B cell (primary cell): Measurements from ENCODE around the gene MYO18A. TPM values are rescaled to one million over a fixed set of nuclear protein-coding genes. Genes with fewer than 3 reads are reported as not detected.

Experiments used
- ATAC-seq: fragments of 200-7000 bp; cut with Tn5 transposase; one replicate; pipeline ENCODE4 v1.10.0; 2021; ENCODE audit warnings: low read depth, mild to moderate bottlenecking, moderate number of reproducible peaks, moderate library complexity
- CTCF ChIA-PET: fragments of 350-600 bp; sonication (Branson Sonifier 250); formaldehyde crosslinking; loops from one replicate; lab custom pipeline; 2021; ENCODE audit warnings: antibody characterized with exemption, inconsistent platforms; lab: Charles Lee
- POLR2A ChIA-PET: fragments of 350-600 bp; sonication (Branson Sonifier 250); formaldehyde crosslinking; loops from one replicate; lab custom pipeline; 2021; ENCODE audit warnings: antibody characterized with exemption; lab: Charles Lee
- DNase-seq: peaks from one replicate; pipeline ENCODE4 v3.0.0; 2013
- H2AFZ ChIP-seq: 2 replicates; pipeline ENCODE4 v1.6.1; 2012; ENCODE audit warnings: mild to moderate bottlenecking, low read depth, low read length; ENCODE audit not compliant: insufficient read depth, poor library complexity, severe bottlenecking
- H3K27ac ChIP-seq, 2 donors: 1 replicate in 1 of 2; 2 replicates in 1 of 2; pipeline ENCODE4 v1.5.1; 2012 to 2013; ENCODE audit warnings: low read length in 2 of 2, mild to moderate bottlenecking in 2 of 2, moderate library complexity in 1 of 2
- H3K27me3 ChIP-seq, 4 experiments: fragments of 200-600 bp in 1 of 4; sonication (generic) in 1 of 4; replicated peaks in 1 of 4; 1 replicate in 2 of 4; 2 replicates in 2 of 4; pipeline versions ENCODE4 v1.6.1 to v1.7.0; 2013 to 2016; ENCODE audit warnings: low read length in 3 of 4, mild to moderate bottlenecking in 2 of 4, mixed read lengths in 1 of 4, moderate library complexity in 1 of 4; ENCODE audit not compliant: insufficient read depth in 4 of 4, control insufficient read depth in 3 of 4; ENCODE audit errors: control extremely low read depth in 1 of 4
- H3K36me3 ChIP-seq, 2 experiments: replicated peaks in 1 of 2; 1 replicate in 1 of 2; 2 replicates in 1 of 2; pipeline versions ENCODE4 v1.6.1 to v1.7.1; 2013; ENCODE audit warnings: low read length in 1 of 2; ENCODE audit not compliant: insufficient read depth in 2 of 2, control insufficient read depth in 1 of 2; ENCODE audit errors: control extremely low read depth in 1 of 2, extremely low read depth in 1 of 2
- H3K4me1 ChIP-seq, 2 donors: fragments of 200-600 bp in 1 of 2; sonication (generic) in 1 of 2; 1 replicate in 1 of 2; 2 replicates in 1 of 2; pipeline versions ENCODE4 v1.5.1 to v1.6.1; 2013 to 2017; ENCODE audit warnings: low read length in 2 of 2; ENCODE audit not compliant: control insufficient read depth in 2 of 2, insufficient read depth in 2 of 2
- H3K4me2 ChIP-seq: replicated peaks from 2 replicates; pipeline ENCODE3; 2012; ENCODE audit warnings: mild to moderate bottlenecking, low read depth, low read length; ENCODE audit not compliant: poor library complexity, severe bottlenecking
- H3K4me3 ChIP-seq, 5 experiments: fragments of 200-600 bp in 1 of 5; sonication (generic) in 1 of 5; 1 replicate in 3 of 5; 2 replicates in 2 of 5; pipeline versions ENCODE4 v1.5.1 to v1.7.0; 2011 to 2016; ENCODE audit warnings: low read length in 4 of 5, mild to moderate bottlenecking in 4 of 5, low read depth in 2 of 5, control low read depth in 1 of 5, moderate library complexity in 1 of 5; ENCODE audit not compliant: insufficient read depth in 1 of 5; ENCODE audit errors: control extremely low read depth in 1 of 5, extremely low read depth in 1 of 5
- H3K79me2 ChIP-seq: fragments of 200-600 bp; sonication (generic); one replicate; pipeline ENCODE4 v1.6.0; 2016; ENCODE audit warnings: low read length; ENCODE audit not compliant: control insufficient read depth, insufficient read depth
- H3K9ac ChIP-seq: fragments of 200-600 bp; sonication (generic); 2 replicates; pipeline ENCODE4 v1.6.1; 2017; ENCODE audit warnings: mild to moderate bottlenecking, low read length, moderate library complexity
- H3K9me3 ChIP-seq, 3 donors: one replicate each; pipeline versions ENCODE4 v1.6.1 to v1.7.1; 2013; ENCODE audit warnings: low read length in 2 of 3; ENCODE audit not compliant: control insufficient read depth in 2 of 3, insufficient read depth in 1 of 3; ENCODE audit errors: control extremely low read depth in 1 of 3
- H4K20me1 ChIP-seq: 2 replicates; pipeline ENCODE4 v1.6.0; 2012; ENCODE audit warnings: mild to moderate bottlenecking, low read length; ENCODE audit not compliant: insufficient read depth, control insufficient read depth, poor library complexity, severe bottlenecking
- H3K27ac Mint-ChIP-seq: one replicate; pipeline ENCODE4 v1.8.0; 2021; ENCODE audit warnings: mixed read lengths
- H3K27me3 Mint-ChIP-seq: one replicate; pipeline ENCODE4 v1.8.0; 2021; ENCODE audit warnings: mixed read lengths
- H3K4me1 Mint-ChIP-seq: one replicate; pipeline ENCODE4 v1.8.0; 2021; ENCODE audit warnings: mixed read lengths
- H3K4me3 Mint-ChIP-seq: one replicate; pipeline ENCODE4 v1.8.0; 2021; ENCODE audit warnings: mixed read lengths
- H3K9me3 Mint-ChIP-seq: one replicate; pipeline ENCODE4 v1.8.0; 2022; ENCODE audit warnings: mixed read lengths; ENCODE audit not compliant: insufficient read depth
- CTCF ChIP-seq: fragments of 200-600 bp; IDR thresholded peaks from one replicate; pipeline ENCODE4 v1.8.0; 2022; ENCODE audit warnings: antibody characterized with exemption, mild to moderate bottlenecking
- EZH2 ChIP-seq: IDR thresholded peaks from 2 replicates; pipeline ENCODE4 v1.6.1; 2012; ENCODE audit warnings: borderline replicate concordance, low read depth, mild to moderate bottlenecking, moderate library complexity, low read length; ENCODE audit not compliant: insufficient read depth, poor library complexity, severe bottlenecking
- WGBS: methylation state at CpG from one replicate; pipeline ENCODE4 v1.1.5; 2013; ENCODE audit warnings: missing lambda C conversion rate; ENCODE audit not compliant: insufficient coverage; 5-methylcytosine and 5-hydroxymethylcytosine counted together
- intact Hi-C: fragments of 100-400 bp; cut with micrococcal nuclease; formaldehyde crosslinking; loops from one replicate; pipeline ENCODE4 v1.10.0; 2022
- polyA plus RNA-seq: library from polyadenylated mRNA; depleted of rRNA; stranded (reverse); fragments of >200 nt; gene quantifications from 2 replicates; pipeline ENCODE4 v1.2.3, GENCODE V29; 2012
- total RNA-seq, 2 donors: library from RNA; stranded (reverse); fragments of 120-200 nt in 1 of 2; gene quantifications; 1 replicate in 1 of 2; 2 replicates in 1 of 2; pipeline versions ENCODE4 v1.2.3 to v1.2.4, GENCODE V29; 2013 to 2022

Gene MYO18A
- total and polyA plus RNA-seq, 2 donors (not counting 1 experiment from before 2014, with no cell fraction given): 72.2 to 155 TPM

GRCh38 chr17:29166507-29166887 lies 13.7 kb downstream of the MYO18A start:
- 97% methylated on average over 15 of the region's 21 CpGs for WGBS
- CTCF ChIA-PET: no interaction called here

More at GRCh38 chr17:29166507-29166887, 13.7 kb downstream of the MYO18A start:
- Mint-ChIP-seq H3K9me3 (no peaks in the 10 kb centered on the region), H3K4me1 (no peaks in the 10 kb centered on the region), H3K4me3 (no peak overlapping the region), H3K27me3 (no peaks in the 10 kb centered on the region), H3K27ac (no peak overlapping the region)
- Histone ChIP-seq H3K27ac (no peak overlapping the region), H3K4me2 (no peak overlapping the region), H2AFZ (no peak overlapping the region), H3K36me3 (no peaks in the 10 kb centered on the region), H3K4me3 (no peak overlapping the region), H4K20me1 (no peaks in the 10 kb centered on the region), H3K4me1 (no peaks in the 10 kb centered on the region), H3K27me3 (no peaks in the 10 kb centered on the region), H3K9ac (no peak overlapping the region), H3K79me2 (no peaks in the 10 kb centered on the region), H3K9me3 (no peaks in the 10 kb centered on the region)
- TF ChIP-seq EZH2: no peak
- no peak for TF ChIP-seq CTCF
- POLR2A ChIA-PET: no interaction called here
- DNase-seq (no peak), ATAC-seq (no peak)
- intact Hi-C loops: no loop called here
